AG04449 (cell line): ENCODE results near the gene GHDC.
A peak's percentile ranks its signal among the peaks of the same experiment; 100 is the strongest.

Experiments
- CTCF ChIA-PET: fragments of 350-600 bp; formaldehyde crosslinking; extraction: SDS; loops from one replicate; lab custom pipeline; 2021; ENCODE audit warnings: antibody characterized with exemption; lab: Yijun Ruan, JAX
- POLR2A ChIA-PET: fragments of 400-600, 350-600 bp; formaldehyde crosslinking; extraction: SDS; loops from one replicate; lab custom pipeline; 2020; ENCODE audit warnings: antibody characterized with exemption, inconsistent platforms; lab: Yijun Ruan, JAX
- DNase-seq: peaks from one replicate; pipeline ENCODE4 v3.0.0-alpha.2; 2010; ENCODE audit warnings: low read depth, low spot score
- H3K4me3 ChIP-seq: 2 replicates; pipeline ENCODE4 v1.5.1; 2011; ENCODE audit warnings: low read depth, mild to moderate bottlenecking, control low read depth, low read length
- TF ChIP-seq, protein P1 (sequence below): IDR thresholded peaks from one replicate; pipeline ENCODE4 v1.5.1; 2011; ENCODE audit warnings: mild to moderate bottlenecking, moderate library complexity, low read length, control low read depth, inconsistent platforms; ENCODE audit not compliant: insufficient read depth; ENCODE audit errors: missing control alignments

Gene GHDC

GRCh38 chr17:42163113-42163512, 31.2 kb downstream of the GHDC start:
- CTCF ChIA-PET: interaction anchor here (0.7 to 1.6 kb wide), 4 partner anchors 11 to 19 kb away, joined by 3 to 7 read pairs (median 5); no protein-coding TSS in a partner anchor

GRCh38 chr17:42160531-42160910, 33.8 kb downstream of the GHDC start:
- POLR2A ChIA-PET: no interaction called here
- CTCF ChIA-PET: interaction anchor here (1.0 kb wide), 1 partner anchor 20 kb away, joined by 3 read pairs; the partner anchor contains the start of gene KCNH4
- DNase-seq: no peak
- TF ChIP-seq, protein P1, sequence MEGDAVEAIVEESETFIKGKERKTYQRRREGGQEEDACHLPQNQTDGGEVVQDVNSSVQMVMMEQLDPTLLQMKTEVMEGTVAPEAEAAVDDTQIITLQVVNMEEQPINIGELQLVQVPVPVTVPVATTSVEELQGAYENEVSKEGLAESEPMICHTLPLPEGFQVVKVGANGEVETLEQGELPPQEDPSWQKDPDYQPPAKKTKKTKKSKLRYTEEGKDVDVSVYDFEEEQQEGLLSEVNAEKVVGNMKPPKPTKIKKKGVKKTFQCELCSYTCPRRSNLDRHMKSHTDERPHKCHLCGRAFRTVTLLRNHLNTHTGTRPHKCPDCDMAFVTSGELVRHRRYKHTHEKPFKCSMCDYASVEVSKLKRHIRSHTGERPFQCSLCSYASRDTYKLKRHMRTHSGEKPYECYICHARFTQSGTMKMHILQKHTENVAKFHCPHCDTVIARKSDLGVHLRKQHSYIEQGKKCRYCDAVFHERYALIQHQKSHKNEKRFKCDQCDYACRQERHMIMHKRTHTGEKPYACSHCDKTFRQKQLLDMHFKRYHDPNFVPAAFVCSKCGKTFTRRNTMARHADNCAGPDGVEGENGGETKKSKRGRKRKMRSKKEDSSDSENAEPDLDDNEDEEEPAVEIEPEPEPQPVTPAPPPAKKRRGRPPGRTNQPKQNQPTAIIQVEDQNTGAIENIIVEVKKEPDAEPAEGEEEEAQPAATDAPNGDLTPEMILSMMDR: no peak
- no peak overlapping the region for H3K4me3 ChIP-seq

More at GRCh38 chr17:42163113-42163512, 31.2 kb downstream of the GHDC start:
- no peak overlapping the region for H3K4me3 ChIP-seq
- DNase-seq: no peak
- POLR2A ChIA-PET: no interaction called here
- TF ChIP-seq, protein P1: peak; percentile 16

DNA sequence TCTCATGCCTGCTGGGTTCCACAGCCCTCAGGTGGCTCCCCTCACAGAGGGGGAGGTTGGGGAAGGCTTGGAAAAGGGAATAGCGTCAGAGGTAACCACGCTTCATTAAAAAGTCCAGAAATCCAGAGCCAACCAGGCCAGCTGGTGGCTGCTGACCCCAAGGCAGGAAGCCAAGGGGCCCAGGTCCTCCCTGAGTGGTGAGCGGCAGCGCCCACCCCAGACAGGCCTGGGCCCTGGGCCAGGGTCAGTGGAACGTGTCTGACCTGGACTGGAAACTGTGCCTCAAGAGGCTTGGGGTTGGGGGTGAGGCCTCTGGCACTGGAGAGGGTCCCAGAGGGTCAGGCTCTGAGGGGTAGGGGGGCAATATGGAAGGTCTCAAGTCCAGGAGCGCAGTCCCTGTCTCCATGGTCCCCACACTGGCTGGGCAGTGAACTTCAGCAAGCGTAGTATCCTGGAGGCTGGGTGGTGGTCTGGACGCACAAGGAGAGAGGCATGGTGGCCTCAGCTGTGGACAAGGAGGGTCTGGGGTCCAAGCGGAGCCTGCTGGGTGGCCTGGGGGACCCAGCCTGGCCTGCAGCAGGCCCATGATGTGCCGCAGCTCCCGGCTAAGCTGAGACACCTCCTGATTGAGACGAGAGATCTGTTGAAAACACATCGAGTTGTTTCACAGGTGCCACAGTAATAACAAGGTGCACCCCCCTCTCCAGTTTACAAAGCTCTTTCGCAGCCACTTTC, 34.3 kb downstream of the GHDC start:
- TF ChIP-seq, protein P1: no peak
- H3K4me3 ChIP-seq: no peak overlapping the region
- ChIA-PET POLR2A (no interaction called here), CTCF (interaction anchor here (1.0 kb wide), 1 partner anchor 21 kb away, joined by 3 read pairs; the partner anchor contains the start of gene KCNH4)
- DNase-seq: no peak

- ChIA-PET CTCF (interaction anchor here (0.7 to 1.8 kb wide), 3 partner anchors 12 to 38 kb away, joined by 3 to 4 read pairs (median 4); no protein-coding TSS in a partner anchor), POLR2A (interaction anchor here (1.0 to 1.6 kb wide), 2 partner anchors 24 to 34 kb away, joined by 3 to 4 read pairs; partner anchors contain the start of gene KAT2A)
- DNase-seq: no peak
- H3K4me3 ChIP-seq: peak overlapping the region; percentile 57
- TF ChIP-seq, protein P1: no peak
These were observed 38.7 kb downstream of the GHDC start for GRCh38 chr17:42155614-42156045.

DNA sequence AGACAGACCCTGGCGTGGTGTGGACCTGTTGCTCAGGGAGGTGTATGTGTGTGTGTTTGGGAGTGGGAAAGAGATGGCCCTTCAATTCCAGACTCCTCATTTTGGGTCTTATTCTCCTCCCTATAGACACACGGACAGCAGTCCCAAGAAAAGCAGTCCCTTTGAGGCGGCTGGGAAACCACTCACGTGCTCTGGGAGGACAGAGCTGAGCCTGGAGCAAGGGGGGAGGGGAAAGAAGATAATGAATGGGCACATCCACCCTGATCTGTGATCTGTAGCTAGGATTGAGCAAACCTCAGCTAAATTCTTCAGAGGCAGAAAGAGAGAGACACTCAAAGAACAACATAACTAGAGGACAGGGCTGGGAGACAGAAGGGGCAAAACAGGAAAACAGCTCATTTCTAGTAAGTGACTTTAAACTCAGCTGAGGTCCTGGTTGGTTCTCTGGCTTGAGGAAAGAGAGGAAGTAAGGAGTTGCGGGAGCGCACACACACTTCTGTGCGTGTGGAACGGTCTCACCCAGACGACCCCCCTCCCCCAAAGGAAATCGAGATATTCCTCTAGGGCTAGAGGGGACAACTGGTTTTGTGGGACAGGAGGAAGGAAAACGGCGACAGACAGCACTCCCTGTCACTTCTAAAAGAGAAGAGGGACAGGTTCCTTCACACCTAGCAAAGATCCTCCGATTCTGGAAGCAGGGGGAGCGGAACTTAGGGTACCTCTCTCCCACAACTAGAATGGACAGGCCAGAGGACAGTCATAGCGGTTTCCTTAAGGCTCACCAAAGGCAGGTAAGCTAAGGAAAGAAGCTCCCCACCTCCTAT, 40.2 kb downstream of the GHDC start:
- TF ChIP-seq, protein P1: no peak
- no peak for DNase-seq
- CTCF ChIA-PET: interaction anchor here (0.9 to 2.5 kb wide), 7 partner anchors 11 to 135 kb away, joined by 3 to 13 read pairs (median 3); no protein-coding TSS in a partner anchor
- POLR2A ChIA-PET: interaction anchor here (0.6 to 1.6 kb wide), 2 partner anchors 11 to 244 kb away, joined by 3 to 8 read pairs; no protein-coding TSS in a partner anchor
- H3K4me3 ChIP-seq: peak overlapping the region; percentile 89
